Epithelial cell of esophagus (primary cell): ENCODE measurements around the gene ADGRD1.

Source experiments
- DNase-seq: peaks from one replicate; pipeline ENCODE4 v3.0.0; 2010; ENCODE audit warnings: low read depth
- H3K4me3 ChIP-seq: 2 replicates; pipeline ENCODE4 v1.5.1; 2011; ENCODE audit warnings: mild to moderate bottlenecking, low read length, control low read depth
- CTCF ChIP-seq: IDR thresholded peaks from 2 replicates; pipeline ENCODE4 v1.5.1; 2011; ENCODE audit warnings: low read depth, mild to moderate bottlenecking, low read length, control low read depth, inconsistent platforms; ENCODE audit not compliant: insufficient read depth; ENCODE audit errors: missing control alignments

ADGRD1 gene

GRCh38 chr12:131113568-131114270 is 160.0 kb downstream of the ADGRD1 start:
- DNase-seq = no peak
- no peak for TF ChIP-seq CTCF
- no peak overlapping the region for H3K4me3 ChIP-seq

- TF ChIP-seq CTCF = no peak
- no peak for DNase-seq
- no peak overlapping the region for H3K4me3 ChIP-seq
Measured at GRCh38 chr12:131114271-131114670, 160.6 kb downstream of the ADGRD1 start.

GRCh38 chr12:131114942-131115584 is 161.4 kb downstream of the ADGRD1 start:
- no peak for DNase-seq
- H3K4me3 ChIP-seq = no peak overlapping the region
- TF ChIP-seq CTCF = no peak

GRCh38 chr12:131115766-131116467 is 162.2 kb downstream of the ADGRD1 start:
- no peak for DNase-seq
- no peak for TF ChIP-seq CTCF
- no peak overlapping the region for H3K4me3 ChIP-seq

- no peak for TF ChIP-seq CTCF
- DNase-seq = no peak
- H3K4me3 ChIP-seq = no peak overlapping the region
Measured at GRCh38 chr12:131116468-131117117, 162.9 kb downstream of the ADGRD1 start.

GRCh38 chr12:131117438-131118245 is 163.9 kb downstream of the ADGRD1 start:
- no peak for DNase-seq
- no peak overlapping the region for H3K4me3 ChIP-seq
- no peak for TF ChIP-seq CTCF
